Measurements from ENCODE around the gene KMT5B. TPM values are rescaled to one million over a fixed set of nuclear protein-coding genes. Genes with fewer than 3 reads are reported as not detected.

The KMT5B gene
- total and polyA plus RNA-seq, 2 of the 13 experiments (the other 11 are each of a cell fraction or from before 2014, with no cell fraction given): 17.6 to 23.7 TPM

DNA sequence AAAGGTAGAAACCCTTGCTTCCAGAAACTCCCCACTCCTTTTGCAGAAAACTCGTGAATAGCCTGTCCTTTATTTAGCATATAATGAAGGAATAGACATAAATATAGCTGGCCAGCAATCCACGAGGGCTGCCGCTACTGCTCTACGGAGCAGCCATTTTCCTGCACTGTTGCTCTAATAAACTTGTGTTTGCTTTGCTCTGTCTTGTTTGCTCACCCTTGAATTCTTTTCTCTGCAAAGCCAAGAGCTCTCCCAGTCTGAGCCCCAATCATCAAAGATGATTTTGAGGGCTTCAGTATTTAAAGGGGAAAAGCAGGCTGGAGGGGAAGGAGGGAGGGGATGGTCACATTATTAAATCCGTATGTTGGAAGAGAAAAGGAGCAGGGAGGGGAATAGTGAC is 75.3 kb downstream of the KMT5B start (continued):
- TF ChIP-seq, protein P1, sequence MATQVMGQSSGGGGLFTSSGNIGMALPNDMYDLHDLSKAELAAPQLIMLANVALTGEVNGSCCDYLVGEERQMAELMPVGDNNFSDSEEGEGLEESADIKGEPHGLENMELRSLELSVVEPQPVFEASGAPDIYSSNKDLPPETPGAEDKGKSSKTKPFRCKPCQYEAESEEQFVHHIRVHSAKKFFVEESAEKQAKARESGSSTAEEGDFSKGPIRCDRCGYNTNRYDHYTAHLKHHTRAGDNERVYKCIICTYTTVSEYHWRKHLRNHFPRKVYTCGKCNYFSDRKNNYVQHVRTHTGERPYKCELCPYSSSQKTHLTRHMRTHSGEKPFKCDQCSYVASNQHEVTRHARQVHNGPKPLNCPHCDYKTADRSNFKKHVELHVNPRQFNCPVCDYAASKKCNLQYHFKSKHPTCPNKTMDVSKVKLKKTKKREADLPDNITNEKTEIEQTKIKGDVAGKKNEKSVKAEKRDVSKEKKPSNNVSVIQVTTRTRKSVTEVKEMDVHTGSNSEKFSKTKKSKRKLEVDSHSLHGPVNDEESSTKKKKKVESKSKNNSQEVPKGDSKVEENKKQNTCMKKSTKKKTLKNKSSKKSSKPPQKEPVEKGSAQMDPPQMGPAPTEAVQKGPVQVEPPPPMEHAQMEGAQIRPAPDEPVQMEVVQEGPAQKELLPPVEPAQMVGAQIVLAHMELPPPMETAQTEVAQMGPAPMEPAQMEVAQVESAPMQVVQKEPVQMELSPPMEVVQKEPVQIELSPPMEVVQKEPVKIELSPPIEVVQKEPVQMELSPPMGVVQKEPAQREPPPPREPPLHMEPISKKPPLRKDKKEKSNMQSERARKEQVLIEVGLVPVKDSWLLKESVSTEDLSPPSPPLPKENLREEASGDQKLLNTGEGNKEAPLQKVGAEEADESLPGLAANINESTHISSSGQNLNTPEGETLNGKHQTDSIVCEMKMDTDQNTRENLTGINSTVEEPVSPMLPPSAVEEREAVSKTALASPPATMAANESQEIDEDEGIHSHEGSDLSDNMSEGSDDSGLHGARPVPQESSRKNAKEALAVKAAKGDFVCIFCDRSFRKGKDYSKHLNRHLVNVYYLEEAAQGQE (IDR thresholded peaks at IDR 0.05; ENCODE audit: borderline replicate concordance in 1 of 2, low read depth in 1 of 2, low read length in 2 of 2): no peak
- TF ChIP-seq HOXD1 (CRISPR knock-in tag; IDR thresholded peaks at IDR 0.05) (no peak), ZNF773 (CRISPR knock-in tag; IDR thresholded peaks at IDR 0.05; ENCODE audit: borderline replicate concordance) (no peak), YEATS4 (CRISPR knock-in tag; IDR thresholded peaks at IDR 0.05; ENCODE audit: borderline replicate concordance) (no peak), POLR2AphosphoS2 (IDR thresholded peaks at IDR 0.05; ENCODE audit: low read depth, low read length) (no peak), MEIS1 (CRISPR knock-in tag; IDR thresholded peaks at IDR 0.05; ENCODE audit: borderline replicate concordance) (no peak), ZNF225 (CRISPR knock-in tag; IDR thresholded peaks at IDR 0.05) (no peak), NKX3-1 (CRISPR knock-in tag; IDR thresholded peaks at IDR 0.05) (no peak), ZNF616 (CRISPR knock-in tag; IDR thresholded peaks at IDR 0.05; ENCODE audit: low read depth) (no peak), DR1 (CRISPR knock-in tag; IDR thresholded peaks at IDR 0.05) (no peak), STAT5B (CRISPR knock-in tag; IDR thresholded peaks at IDR 0.05) (0 out of 2 replicates have a peak, but pooled peaks have one; percentile 34), ATF1 (CRISPR knock-in tag; IDR thresholded peaks at IDR 0.05) (no peak), CHCHD3 (CRISPR knock-in tag; IDR thresholded peaks at IDR 0.05) (no peak), JUNB (CRISPR knock-in tag; IDR thresholded peaks at IDR 0.05; ENCODE audit: borderline replicate concordance) (no peak), EP300 (IDR thresholded peaks at IDR 0.05; ENCODE audit: low read depth in 2 of 2, low read length in 2 of 2) (peak in 1 of 2 experiments; percentile 34; a peak in 1 of 4 replicates), EP300 (CRISPR knock-in tag; IDR thresholded peaks at IDR 0.05; ENCODE audit: borderline replicate concordance) (no peak; the same call in 1 of the 2 replicates), ZNF124 (CRISPR knock-in tag; IDR thresholded peaks at IDR 0.05) (no peak)
- TF ChIP-seq, protein P2, sequence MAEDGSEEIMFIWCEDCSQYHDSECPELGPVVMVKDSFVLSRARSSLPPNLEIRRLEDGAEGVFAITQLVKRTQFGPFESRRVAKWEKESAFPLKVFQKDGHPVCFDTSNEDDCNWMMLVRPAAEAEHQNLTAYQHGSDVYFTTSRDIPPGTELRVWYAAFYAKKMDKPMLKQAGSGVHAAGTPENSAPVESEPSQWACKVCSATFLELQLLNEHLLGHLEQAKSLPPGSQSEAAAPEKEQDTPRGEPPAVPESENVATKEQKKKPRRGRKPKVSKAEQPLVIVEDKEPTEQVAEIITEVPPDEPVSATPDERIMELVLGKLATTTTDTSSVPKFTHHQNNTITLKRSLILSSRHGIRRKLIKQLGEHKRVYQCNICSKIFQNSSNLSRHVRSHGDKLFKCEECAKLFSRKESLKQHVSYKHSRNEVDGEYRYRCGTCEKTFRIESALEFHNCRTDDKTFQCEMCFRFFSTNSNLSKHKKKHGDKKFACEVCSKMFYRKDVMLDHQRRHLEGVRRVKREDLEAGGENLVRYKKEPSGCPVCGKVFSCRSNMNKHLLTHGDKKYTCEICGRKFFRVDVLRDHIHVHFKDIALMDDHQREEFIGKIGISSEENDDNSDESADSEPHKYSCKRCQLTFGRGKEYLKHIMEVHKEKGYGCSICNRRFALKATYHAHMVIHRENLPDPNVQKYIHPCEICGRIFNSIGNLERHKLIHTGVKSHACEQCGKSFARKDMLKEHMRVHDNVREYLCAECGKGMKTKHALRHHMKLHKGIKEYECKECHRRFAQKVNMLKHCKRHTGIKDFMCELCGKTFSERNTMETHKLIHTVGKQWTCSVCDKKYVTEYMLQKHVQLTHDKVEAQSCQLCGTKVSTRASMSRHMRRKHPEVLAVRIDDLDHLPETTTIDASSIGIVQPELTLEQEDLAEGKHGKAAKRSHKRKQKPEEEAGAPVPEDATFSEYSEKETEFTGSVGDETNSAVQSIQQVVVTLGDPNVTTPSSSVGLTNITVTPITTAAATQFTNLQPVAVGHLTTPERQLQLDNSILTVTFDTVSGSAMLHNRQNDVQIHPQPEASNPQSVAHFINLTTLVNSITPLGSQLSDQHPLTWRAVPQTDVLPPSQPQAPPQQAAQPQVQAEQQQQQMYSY (CRISPR knock-in tag; IDR thresholded peaks at IDR 0.05): no peak
- TF ChIP-seq, protein P3, sequence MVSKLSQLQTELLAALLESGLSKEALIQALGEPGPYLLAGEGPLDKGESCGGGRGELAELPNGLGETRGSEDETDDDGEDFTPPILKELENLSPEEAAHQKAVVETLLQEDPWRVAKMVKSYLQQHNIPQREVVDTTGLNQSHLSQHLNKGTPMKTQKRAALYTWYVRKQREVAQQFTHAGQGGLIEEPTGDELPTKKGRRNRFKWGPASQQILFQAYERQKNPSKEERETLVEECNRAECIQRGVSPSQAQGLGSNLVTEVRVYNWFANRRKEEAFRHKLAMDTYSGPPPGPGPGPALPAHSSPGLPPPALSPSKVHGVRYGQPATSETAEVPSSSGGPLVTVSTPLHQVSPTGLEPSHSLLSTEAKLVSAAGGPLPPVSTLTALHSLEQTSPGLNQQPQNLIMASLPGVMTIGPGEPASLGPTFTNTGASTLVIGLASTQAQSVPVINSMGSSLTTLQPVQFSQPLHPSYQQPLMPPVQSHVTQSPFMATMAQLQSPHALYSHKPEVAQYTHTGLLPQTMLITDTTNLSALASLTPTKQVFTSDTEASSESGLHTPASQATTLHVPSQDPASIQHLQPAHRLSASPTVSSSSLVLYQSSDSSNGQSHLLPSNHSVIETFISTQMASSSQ (IDR thresholded peaks at IDR 0.05; ENCODE audit: low read depth): no peak
- TF ChIP-seq, protein P3 (CRISPR knock-in tag; IDR thresholded peaks at IDR 0.05; ENCODE audit: borderline replicate concordance): no peak

Data from HepG2 (cell line).